ENCODE results near the gene MLST8.

The MLST8 gene

GRCh38 chr16:2233872-2234812 is 28.9 kb downstream of the MLST8 start:
- DNase-seq: no peak
- no peak for TF ChIP-seq CTCF (IDR thresholded peaks at IDR 0.05; ENCODE audit: low read depth, low read length)
- H3K36me3 ChIP-seq: peaks cover 93% of the 10 kb centered on the region

GRCh38 chr16:2234813-2235170 is 29.5 kb downstream of the MLST8 start:
- Histone ChIP-seq H3K9me3 (ENCODE audit: severe bottlenecking) (no peaks in the 10 kb centered on the region), H3K27me3 (ENCODE audit: insufficient read depth, low read depth, severe bottlenecking) (no peaks in the 10 kb centered on the region), H3K4me3 (ENCODE audit: low read depth, low read length) (no peak overlapping the region), H3K36me3 (peaks cover 93% of the 10 kb centered on the region), H3K27ac (no peak overlapping the region)
- no peak for DNase-seq
- no peak for TF ChIP-seq CTCF (IDR thresholded peaks at IDR 0.05; ENCODE audit: low read depth, low read length)

More at GRCh38 chr16:2233872-2234812, 28.9 kb downstream of the MLST8 start:
- Histone ChIP-seq H3K27me3 (ENCODE audit: insufficient read depth, low read depth, severe bottlenecking) (no peaks in the 10 kb centered on the region), H3K4me3 (ENCODE audit: low read depth, low read length) (no peak overlapping the region), H3K9me3 (ENCODE audit: severe bottlenecking) (no peaks in the 10 kb centered on the region), H3K27ac (peak overlapping the region; percentile 31; the same call in 1 of the 2 replicates)

- peaks cover 94% of the 10 kb centered on the region for H3K36me3 ChIP-seq
- no peak for DNase-seq
- peak overlapping the region; percentile 48 for H3K27ac ChIP-seq
- no peaks in the 10 kb centered on the region for H3K27me3 ChIP-seq (ENCODE audit: insufficient read depth, low read depth, severe bottlenecking)
- no peak for TF ChIP-seq CTCF (IDR thresholded peaks at IDR 0.05; ENCODE audit: low read depth, low read length)
- no peak overlapping the region for H3K4me3 ChIP-seq (ENCODE audit: low read depth, low read length)
- no peaks in the 10 kb centered on the region for H3K9me3 ChIP-seq (ENCODE audit: severe bottlenecking)
Measured at GRCh38 chr16:2235234-2235651, 30.0 kb downstream of the MLST8 start.

- Histone ChIP-seq H3K36me3 (peaks cover 95% of the 10 kb centered on the region), H3K9me3 (ENCODE audit: severe bottlenecking) (no peaks in the 10 kb centered on the region), H3K27me3 (ENCODE audit: insufficient read depth, low read depth, severe bottlenecking) (no peaks in the 10 kb centered on the region), H3K27ac (peak overlapping the region; percentile 48), H3K4me3 (ENCODE audit: low read depth, low read length) (no peak overlapping the region)
- no peak for TF ChIP-seq CTCF (IDR thresholded peaks at IDR 0.05; ENCODE audit: low read depth, low read length)
- no peak for DNase-seq
Measured at GRCh38 chr16:2235695-2236336, 30.6 kb downstream of the MLST8 start.

- Histone ChIP-seq H3K36me3 (peaks cover 95% of the 10 kb centered on the region), H3K9me3 (ENCODE audit: severe bottlenecking) (no peaks in the 10 kb centered on the region), H3K27ac (peak within 1 kb of the TSS; percentile 48), H3K4me3 (ENCODE audit: low read depth, low read length) (no peak within 1 kb of the TSS), H3K27me3 (ENCODE audit: insufficient read depth, low read depth, severe bottlenecking) (no peaks in the 10 kb centered on the region)
- no peak for DNase-seq
- TF ChIP-seq CTCF (IDR thresholded peaks at IDR 0.05; ENCODE audit: low read depth, low read length): no peak
Measured at GRCh38 chr16:2236337-2237101, 31.3 kb downstream of the MLST8 start, which contains the start of gene DNASE1L2. Gene DNASE1L2, plus strand, starts transcription at chr16:2236444. Its CDS starts 373 bp downstream, at chr16:2236817.

All from WERI-Rb-1 (cell line).